SHP77 (cell line): ENCODE data around the gene SCAMP1.
"Not testable (repeated sequence)": the region's sequence is repeated elsewhere in the genome, so short reads cannot be mapped to it uniquely, and the experiment has no call there.

ENCODE experiments used
- DNase-seq, 2 experiments: peaks; one replicate each; lab custom pipeline; 2025; lab: John Stamatoyannopoulos, UW

The SCAMP1 gene

GRCh38 chr5:78359831-78360673 is at the start of gene SCAMP1:
Gene SCAMP1 (plus strand): TSS chr5:78360617. CDS start chr5:78360672, 55 bp downstream.
- DNase-seq: peak; percentile 87 to 89

- DNase-seq: no peak
Observed at GRCh38 chr5:78317515-78317914, 42.9 kb upstream of the SCAMP1 start.

GRCh38 chr5:78318337-78318736 is 42.1 kb upstream of the SCAMP1 start:
- no peak for DNase-seq

GRCh38 chr5:78320401-78320800 is 40.0 kb upstream of the SCAMP1 start:
- peak in 1 of 2 experiments; percentile 4 for DNase-seq

- no peak for DNase-seq
Observed at GRCh38 chr5:78323241-78323640, 37.2 kb upstream of the SCAMP1 start.

GRCh38 chr5:78326930-78327329 is 33.5 kb upstream of the SCAMP1 start:
- DNase-seq: no peak

GRCh38 chr5:78327761-78328510 is 32.5 kb upstream of the SCAMP1 start:
- no peak for DNase-seq

- no peak for DNase-seq
Observed at GRCh38 chr5:78328585-78329173, 31.7 kb upstream of the SCAMP1 start.

- no peak for DNase-seq
Observed at GRCh38 chr5:78331523-78332080, 28.8 kb upstream of the SCAMP1 start.

- DNase-seq: no peak
Observed at GRCh38 chr5:78334811-78335210, 25.6 kb upstream of the SCAMP1 start.

- DNase-seq: no peak
Observed at GRCh38 chr5:78335976-78336375, 24.4 kb upstream of the SCAMP1 start.

- no peak for DNase-seq
Observed at GRCh38 chr5:78336698-78337097, 23.7 kb upstream of the SCAMP1 start.

- DNase-seq: no peak
Observed at GRCh38 chr5:78339617-78340436, 20.6 kb upstream of the SCAMP1 start.

- no peak for DNase-seq
Observed at GRCh38 chr5:78341440-78341839, 19.0 kb upstream of the SCAMP1 start.

- no peak for DNase-seq
Observed at GRCh38 chr5:78345485-78345884, 14.9 kb upstream of the SCAMP1 start.

- DNase-seq: no peak
Observed at GRCh38 chr5:78353520-78353919, 6.9 kb upstream of the SCAMP1 start.

- no peak for DNase-seq
Observed at GRCh38 chr5:78354066-78354670, 6.2 kb upstream of the SCAMP1 start.

- DNase-seq: no peak
Observed at GRCh38 chr5:78355561-78355960, 4.9 kb upstream of the SCAMP1 start.

- not testable (repeated sequence) for DNase-seq
Observed at GRCh38 chr5:78359455-78359830, 974 bp upstream of the SCAMP1 start.

GRCh38 chr5:78360674-78360923 is 182 bp downstream of the SCAMP1 start:
- no peak for DNase-seq

- peak; percentile 54 to 63 for DNase-seq
Observed at GRCh38 chr5:78360924-78361630, 660 bp downstream of the SCAMP1 start.
